ENCODE data around the gene PNRC1.
"Not testable (repeated sequence)": the region's sequence is repeated elsewhere in the genome, so short reads cannot be mapped to it uniquely, and the experiment has no call there.

PNRC1 gene

DNA sequence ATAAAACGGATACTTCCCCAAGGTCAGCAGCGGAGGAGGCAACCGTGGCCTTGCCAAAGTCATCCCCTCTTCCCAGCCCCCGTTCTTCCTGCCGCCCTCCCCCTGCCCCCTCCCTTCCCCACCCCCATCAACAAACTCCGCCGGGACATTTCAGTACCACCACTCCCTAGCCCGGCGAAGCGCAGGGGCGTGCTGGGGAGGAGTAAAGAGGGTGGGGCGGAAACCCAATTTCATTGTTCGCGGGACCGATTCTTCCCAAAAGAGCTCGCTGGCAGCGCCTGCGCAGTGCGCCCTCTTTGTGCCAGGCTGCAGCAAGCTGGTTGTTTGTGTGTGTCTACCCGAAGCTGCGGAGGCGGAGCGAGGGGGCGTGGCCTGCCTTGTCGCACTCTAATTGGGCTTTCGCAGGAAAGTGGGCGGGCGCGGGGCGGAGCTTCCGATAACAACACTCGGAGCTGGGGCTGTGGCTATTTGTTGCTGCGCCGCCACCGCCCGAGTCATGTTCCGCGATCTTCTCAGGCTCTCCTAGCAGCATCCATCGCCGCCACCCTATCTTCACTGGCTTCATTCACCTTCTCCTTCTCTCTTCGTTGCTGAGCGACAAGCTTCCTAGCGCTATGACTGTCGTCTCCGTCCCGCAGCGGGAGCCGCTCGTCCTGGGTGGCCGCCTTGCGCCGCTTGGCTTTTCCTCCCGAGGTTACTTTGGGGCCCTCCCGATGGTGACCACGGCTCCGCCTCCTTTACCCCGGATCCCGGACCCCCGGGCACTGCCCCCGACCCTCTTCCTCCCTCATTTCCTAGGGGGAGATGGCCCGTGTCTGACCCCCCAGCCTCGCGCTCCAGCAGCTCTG, at the start of gene PNRC1:
Gene PNRC1, plus strand, starts transcription at position 471 of the 848 bp plus-strand sequence. Its CDS starts 144 bp downstream, at position 615.
- peak; percentile 96 for DNase-seq

DNA sequence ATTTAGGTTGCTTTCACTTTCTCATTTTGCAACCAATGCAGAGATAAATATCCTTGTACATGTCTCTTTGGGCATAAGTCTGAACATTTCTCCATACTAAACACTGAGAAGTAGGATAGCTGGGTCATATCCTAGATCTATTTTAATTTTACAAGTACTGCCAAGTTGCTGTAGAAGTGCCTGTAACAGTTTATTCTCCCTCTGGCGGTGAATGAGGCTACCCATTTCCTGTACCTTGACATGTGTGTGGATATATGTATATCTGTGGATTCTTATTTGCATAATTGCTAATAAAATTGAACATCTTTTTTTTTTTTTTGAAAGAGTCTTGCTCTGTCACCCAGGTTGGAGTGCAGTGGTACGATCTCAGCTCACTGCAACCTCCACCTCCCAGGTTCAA, 48.0 kb upstream of the PNRC1 start:
- DNase-seq: no peak

DNA sequence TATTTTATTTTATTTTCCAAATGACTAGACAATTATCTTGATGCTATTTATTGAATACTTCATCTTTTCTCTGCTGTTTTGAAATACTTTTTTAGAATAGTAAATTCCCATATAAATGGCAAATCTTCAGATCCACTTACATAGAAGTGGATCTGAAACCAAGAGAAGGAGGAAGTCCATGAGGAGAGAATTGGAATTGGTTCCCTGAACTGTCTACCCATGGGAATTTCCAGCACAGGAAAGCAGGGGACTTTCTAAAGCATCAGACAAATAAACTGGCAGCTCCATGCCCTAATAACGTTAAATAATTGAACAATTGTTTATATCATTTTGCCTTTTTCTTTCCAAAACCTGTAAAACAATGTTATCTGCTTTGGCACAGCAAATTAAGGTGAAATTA, 47.1 kb upstream of the PNRC1 start:
- no peak for DNase-seq

GRCh38 chr6:89034116-89034515, 46.4 kb upstream of the PNRC1 start:
- not testable (repeated sequence) for DNase-seq

DNA sequence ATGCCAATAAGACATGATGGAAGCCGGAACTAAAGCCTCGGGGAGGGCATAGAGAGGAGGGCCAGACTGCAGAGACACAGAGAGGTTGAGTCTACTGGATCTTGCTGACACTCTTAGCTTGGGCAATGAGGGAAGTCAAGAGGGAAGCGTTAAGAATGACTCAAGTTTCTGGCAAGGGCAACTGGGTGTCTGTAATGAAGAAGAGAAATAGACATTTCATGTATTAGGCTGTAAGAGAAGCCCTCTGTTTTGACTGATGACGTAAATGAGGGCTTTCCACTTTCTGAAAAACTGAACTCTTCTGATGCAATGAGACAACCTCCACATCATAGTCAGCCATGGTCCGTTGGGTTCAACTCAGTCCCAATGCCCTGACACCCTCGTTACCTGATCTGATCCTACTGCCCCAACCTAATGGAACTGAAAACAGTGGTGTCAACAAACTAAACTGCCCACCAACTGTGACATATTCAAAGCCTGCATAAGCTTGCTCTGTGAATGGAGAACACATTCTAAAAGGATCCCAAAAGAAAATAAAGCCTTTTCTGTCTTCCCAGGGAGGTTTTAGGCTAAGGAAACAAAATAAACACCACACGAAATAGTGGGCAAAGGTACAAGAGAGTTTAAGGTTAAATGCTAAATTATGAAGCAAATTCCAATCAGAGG, 45.8 kb upstream of the PNRC1 start:
- peak; percentile 7 for DNase-seq

DNA sequence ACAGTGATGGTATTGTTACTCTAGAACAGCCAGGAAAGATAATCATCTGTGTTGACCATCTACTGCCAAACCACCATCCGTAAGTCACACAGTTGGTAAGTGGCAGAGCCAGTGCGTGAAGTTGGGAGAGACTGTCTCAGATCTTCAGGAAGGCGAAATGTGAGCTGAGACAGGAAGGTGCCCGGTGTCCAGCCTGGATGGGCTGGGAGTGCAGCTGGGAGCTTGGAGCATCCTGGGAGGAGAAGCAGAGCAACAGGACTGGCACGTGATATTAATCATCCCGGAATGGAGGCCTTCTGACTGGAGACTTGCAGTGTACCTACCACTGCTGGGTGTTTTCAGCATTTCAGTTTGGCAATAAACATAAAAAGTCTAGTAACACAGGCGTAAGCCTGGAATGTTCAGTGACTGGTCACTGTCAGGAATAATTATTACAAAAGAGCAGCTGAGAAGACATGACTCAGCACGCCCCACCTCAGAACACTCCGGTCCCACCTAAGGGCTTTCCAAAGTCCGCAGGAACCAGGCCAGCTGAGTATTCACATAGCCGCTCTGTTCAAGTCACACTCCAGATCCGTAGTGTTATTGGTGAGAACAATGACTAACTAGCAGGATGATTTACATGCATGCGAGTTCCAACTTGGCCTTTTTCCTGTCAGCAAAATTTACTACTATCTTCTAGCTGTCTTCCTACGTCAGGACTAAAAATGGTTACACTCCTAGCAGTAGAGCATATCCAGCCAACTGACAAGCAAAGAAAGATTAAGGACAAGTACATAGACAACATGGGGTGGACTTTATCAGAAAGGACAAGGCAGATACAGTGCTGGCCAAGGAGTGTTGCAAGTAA, 45.1 kb upstream of the PNRC1 start:
- DNase-seq: peak; percentile 50

GRCh38 chr6:89037141-89037900, 43.2 kb upstream of the PNRC1 start:
- no peak for DNase-seq

- not testable (repeated sequence) for DNase-seq
These were observed 42.7 kb upstream of the PNRC1 start for GRCh38 chr6:89037901-89038293.

DNA sequence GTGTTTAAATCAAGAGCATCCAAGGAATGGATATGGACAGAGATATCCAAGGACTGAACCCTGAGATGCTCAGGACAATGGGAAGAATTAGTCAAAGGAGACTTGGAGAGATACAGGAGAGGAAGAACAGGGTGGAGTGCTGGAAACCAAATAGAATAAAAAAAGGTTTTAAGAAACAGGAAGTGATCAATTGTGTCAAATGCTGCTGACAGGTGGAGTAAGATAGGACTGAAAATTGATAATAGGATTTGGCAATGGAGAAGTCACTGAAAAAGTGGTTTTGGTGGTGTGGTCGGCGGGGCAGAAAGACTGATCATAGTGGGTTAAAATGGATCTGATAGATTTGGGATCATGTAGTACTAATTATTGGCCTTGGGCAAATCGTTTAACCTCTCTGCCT, 37.9 kb upstream of the PNRC1 start:
- no peak for DNase-seq

GRCh38 chr6:89044328-89045010, 36.1 kb upstream of the PNRC1 start:
- DNase-seq: no peak

DNA sequence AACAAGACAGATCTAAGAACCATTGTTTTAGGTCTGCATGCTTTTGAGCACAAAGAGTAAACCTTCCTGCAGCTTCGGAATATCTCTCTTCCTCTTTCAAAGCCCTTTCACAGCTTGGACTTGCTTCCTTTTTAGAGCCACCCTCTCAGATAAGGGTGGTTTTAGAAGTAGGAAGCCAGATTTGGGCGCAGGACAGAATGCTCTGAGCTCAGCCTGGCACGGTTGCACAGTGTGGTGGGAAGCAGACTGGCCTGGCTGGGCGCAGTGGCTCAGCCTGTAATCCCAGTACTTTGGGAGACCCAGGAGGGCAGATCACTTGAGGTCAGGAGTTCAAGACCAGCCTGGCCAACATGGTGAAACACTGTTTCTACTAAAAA, 35.6 kb upstream of the PNRC1 start:
- DNase-seq: no peak

DNA sequence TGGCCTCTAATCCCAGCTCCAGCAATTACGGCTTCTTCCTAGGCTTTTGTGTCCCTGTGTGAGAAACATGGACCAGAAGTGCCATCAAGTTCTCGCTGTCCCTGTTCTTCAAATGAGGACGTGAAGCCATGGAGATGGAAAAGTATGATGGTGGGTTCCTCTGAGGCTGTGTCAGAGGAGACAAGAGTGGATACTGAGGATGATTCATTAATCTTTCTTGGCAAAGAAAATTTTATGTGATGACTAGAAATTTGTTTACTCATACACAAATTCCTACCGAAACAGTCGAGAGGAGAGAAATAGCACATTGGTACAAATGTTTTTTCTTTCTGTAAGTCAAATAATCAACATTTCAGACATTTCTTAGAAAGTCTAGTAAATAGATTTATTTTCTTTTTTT, 35.0 kb upstream of the PNRC1 start:
- DNase-seq: no peak

- DNase-seq: no peak
These were observed 33.1 kb upstream of the PNRC1 start for GRCh38 chr6:89047473-89047872.

- no peak for DNase-seq
These were observed 32.1 kb upstream of the PNRC1 start for GRCh38 chr6:89048288-89048923.

DNA sequence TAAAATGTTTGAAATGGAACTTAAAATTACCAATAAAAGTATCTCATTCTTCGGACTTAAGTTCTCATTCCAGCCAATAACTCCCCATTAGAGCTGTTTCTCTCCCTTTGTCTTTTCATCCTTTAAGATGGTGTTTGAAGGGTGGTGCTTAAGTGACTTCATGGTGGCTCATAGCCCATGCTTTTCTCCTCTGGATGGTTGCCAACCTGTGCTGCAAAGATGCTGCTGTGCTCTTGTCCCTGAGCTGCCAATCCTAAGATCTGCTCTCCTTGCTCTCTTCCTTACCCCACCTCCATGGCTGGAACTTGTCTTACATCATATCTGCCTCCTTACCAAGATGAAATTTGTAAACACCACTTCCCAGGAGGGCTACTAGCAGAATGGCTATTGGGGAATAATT, 31.6 kb upstream of the PNRC1 start:
- peak; percentile 2 for DNase-seq

DNA sequence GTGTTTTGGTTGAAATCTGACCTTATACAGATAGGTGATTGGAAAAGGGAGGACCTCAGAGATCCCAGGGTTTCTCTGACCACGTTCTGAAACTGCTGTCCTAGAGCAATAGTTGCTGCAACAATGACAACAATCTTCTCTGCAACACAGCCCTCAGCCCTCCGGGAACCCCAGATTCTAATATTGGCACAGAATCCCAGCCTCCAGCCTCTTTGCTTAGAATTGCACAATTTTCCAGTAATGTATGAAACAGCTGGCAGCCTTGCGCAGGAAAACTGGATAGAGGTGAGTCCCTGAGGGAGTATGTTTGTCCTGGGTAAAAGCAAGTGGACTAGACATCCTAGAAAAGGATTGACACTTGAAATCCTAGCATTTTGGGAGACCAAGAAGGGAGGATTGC, 30.4 kb upstream of the PNRC1 start:
- DNase-seq: no peak

- no peak for DNase-seq
These were observed 29.9 kb upstream of the PNRC1 start for GRCh38 chr6:89050697-89051096.

GRCh38 chr6:89051676-89052075, 28.9 kb upstream of the PNRC1 start:
- DNase-seq: no peak

DNA sequence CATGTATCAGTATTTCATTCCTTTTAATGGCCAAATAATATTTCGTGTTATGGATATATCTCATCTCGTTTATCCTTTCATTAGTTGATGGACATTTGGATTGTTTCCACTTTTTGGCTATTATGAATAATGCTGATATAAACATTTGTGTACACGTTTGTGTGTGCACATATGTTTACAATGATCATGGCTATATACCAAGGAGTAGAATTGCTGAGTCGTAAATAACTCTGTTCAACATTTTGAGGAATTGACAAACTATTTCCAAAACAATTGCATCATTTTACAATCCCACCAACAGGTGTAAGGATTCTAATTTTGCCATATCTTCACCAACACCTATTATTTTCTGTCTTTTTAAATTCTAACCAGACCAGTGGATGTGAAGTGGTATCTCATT, 26.3 kb upstream of the PNRC1 start:
- DNase-seq: no peak

DNA sequence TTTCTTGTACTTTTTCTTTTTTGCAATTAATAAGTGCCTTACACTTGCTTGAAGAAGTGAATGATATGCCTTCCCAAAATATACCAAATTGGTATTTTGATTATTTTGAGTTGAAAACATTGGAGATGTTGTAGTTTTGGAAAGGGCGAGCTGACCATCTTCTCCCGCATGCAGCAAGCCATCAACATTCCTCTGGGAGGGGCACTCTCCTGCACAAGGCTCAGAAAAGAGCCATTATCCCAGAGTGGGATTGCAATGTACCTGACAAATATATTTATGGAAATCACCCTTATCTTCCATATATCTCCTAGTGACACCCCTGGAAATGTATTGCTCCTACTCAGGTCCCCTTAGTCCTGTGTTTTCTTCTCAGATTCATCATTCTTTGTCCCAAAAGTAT, 22.8 kb upstream of the PNRC1 start:
- no peak for DNase-seq

GRCh38 chr6:89058627-89059026, 21.9 kb upstream of the PNRC1 start:
- no peak for DNase-seq

GRCh38 chr6:89059227-89059626, 21.3 kb upstream of the PNRC1 start:
- DNase-seq: no peak

Data from GOT3 (cell line).